Progenitor cell of endocrine pancreas (in vitro differentiated cells): Measurements from ENCODE around the gene CSKMT. TPM values are rescaled to one million over a fixed set of nuclear protein-coding genes. Genes with fewer than 3 reads are reported as not detected.
"Not testable (repeated sequence)": the region's sequence is repeated elsewhere in the genome, so short reads cannot be mapped to it uniquely, and the experiment has no call there.

Experiments used
- DNase-seq: peaks from one replicate; pipeline ENCODE4 v3.0.0; 2021; ENCODE audit warnings: low spot score; ENCODE audit not compliant: unreplicated experiment
- H3K27ac Mint-ChIP-seq: 2 replicates; pipeline ENCODE4 v1.8.0; 2021; ENCODE audit warnings: mild to moderate bottlenecking, moderate library complexity, mixed read lengths
- H3K27me3 Mint-ChIP-seq: 2 replicates; pipeline ENCODE4 v1.8.0; 2021; ENCODE audit warnings: mixed read lengths
- H3K36me3 Mint-ChIP-seq: 2 replicates; pipeline ENCODE4 v1.8.0; 2022; ENCODE audit warnings: mixed read lengths; ENCODE audit not compliant: insufficient read depth
- H3K4me1 Mint-ChIP-seq: 2 replicates; pipeline ENCODE4 v1.8.0; 2021; ENCODE audit warnings: low read depth, mixed read lengths
- H3K4me3 Mint-ChIP-seq: 2 replicates; pipeline ENCODE4 v1.8.0; 2021; ENCODE audit warnings: low read depth, mild to moderate bottlenecking, moderate library complexity, mixed read lengths
- H3K9me3 Mint-ChIP-seq: 2 replicates; pipeline ENCODE4 v1.8.0; 2021; ENCODE audit warnings: low read depth, mixed read lengths
- total RNA-seq: library from RNA; stranded (reverse); gene quantifications from 2 replicates; pipeline ENCODE4 v1.2.1, GENCODE V29; 2021
- TF ChIP-seq, protein P1 (sequence below): fragments of 200-600 bp; sonication (generic); IDR thresholded peaks from one replicate; pipeline ENCODE4 v1.5.0; 2021; ENCODE audit warnings: antibody characterized with exemption, mild to moderate bottlenecking; ENCODE audit not compliant: unreplicated experiment

Gene CSKMT
- total RNA-seq, 1 donor from 2014 or later, result 18.0 TPM

DNA sequence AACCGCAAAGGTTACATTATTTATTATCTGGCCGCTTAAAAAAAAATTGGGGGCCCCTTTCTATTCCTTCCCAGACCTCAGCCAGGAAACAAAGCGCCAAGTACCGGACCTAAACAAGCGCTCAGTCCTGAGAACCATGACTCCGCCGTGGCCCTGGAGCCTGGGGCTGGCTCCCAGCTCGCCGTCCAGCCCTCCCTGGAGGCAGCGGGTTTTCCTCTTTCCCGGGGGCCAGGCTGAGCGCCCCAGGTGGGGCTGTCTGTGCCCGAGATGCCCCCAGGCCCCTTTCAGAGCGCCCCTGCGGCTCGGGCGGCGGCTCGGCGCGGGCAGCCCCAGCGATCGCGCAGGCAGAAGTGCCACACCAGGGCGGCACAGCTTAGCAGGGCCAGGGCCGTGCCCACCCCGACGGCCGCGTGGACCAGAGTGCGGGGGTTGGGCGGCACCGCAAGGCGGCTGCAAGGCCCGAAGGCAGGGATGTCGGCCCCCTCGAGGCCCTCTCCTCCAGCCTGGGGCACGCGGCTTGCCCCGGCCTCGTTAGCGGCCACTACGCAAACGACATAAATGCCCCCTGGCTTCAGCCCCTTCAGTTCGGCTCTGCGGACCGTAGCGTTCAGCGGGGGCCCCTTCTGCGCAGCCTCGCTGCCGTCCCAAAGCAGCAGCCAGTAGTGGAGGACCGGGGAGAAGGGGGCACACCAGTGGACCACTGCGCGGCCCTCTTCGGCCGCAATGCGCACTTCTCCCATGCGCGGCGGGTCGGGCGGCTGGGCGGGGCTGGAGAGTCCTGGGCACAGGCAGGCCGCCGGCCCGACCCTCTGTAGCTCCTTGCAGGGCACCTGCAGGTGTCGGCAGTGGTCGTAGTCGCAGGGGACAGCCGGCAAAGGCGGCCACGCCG is 22.6 kb downstream of the CSKMT start:
- no peak for DNase-seq
- Mint-ChIP-seq H3K9me3 (no peaks in the 10 kb centered on the region), H3K27ac (no peak overlapping the region), H3K4me1 (no peaks in the 10 kb centered on the region), H3K36me3 (peaks cover 6% of the 10 kb centered on the region), H3K27me3 (no peaks in the 10 kb centered on the region), H3K4me3 (no peak overlapping the region)
- TF ChIP-seq, protein P1, sequence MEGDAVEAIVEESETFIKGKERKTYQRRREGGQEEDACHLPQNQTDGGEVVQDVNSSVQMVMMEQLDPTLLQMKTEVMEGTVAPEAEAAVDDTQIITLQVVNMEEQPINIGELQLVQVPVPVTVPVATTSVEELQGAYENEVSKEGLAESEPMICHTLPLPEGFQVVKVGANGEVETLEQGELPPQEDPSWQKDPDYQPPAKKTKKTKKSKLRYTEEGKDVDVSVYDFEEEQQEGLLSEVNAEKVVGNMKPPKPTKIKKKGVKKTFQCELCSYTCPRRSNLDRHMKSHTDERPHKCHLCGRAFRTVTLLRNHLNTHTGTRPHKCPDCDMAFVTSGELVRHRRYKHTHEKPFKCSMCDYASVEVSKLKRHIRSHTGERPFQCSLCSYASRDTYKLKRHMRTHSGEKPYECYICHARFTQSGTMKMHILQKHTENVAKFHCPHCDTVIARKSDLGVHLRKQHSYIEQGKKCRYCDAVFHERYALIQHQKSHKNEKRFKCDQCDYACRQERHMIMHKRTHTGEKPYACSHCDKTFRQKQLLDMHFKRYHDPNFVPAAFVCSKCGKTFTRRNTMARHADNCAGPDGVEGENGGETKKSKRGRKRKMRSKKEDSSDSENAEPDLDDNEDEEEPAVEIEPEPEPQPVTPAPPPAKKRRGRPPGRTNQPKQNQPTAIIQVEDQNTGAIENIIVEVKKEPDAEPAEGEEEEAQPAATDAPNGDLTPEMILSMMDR, result no peak

DNA sequence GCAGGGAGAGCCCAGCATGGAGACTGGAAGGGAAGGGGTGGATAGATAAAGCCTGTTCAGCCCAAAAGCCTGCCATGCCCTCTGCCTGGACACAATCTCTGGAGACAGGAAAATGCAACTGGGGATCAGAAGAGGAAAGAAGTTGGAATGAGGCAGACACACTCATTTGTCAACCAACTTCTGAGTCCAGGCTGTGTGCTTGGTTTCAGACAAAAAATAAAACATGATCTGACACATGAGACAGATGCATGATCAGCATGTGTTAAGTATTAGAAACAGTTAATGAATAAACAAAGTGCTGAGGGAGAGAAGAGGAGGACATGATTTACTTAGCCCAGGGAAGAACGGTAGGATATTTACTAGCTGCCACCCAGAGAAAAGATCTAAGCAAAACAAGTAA is 23.4 kb downstream of the CSKMT start:
- peaks cover 8% of the 10 kb centered on the region for H3K36me3 Mint-ChIP-seq
- no peaks in the 10 kb centered on the region for H3K4me1 Mint-ChIP-seq
- H3K27me3 Mint-ChIP-seq, result no peaks in the 10 kb centered on the region
- TF ChIP-seq, protein P1, result no peak
- H3K4me3 Mint-ChIP-seq, result no peak overlapping the region
- no peaks in the 10 kb centered on the region for H3K9me3 Mint-ChIP-seq
- DNase-seq, result no peak
- H3K27ac Mint-ChIP-seq, result peak overlapping the region; percentile 73

GRCh38 chr11:62689421-62690183 is 24.5 kb downstream of the CSKMT start, which contains the start of gene LRRN4CL:
Gene LRRN4CL, minus strand, starts transcription at chr11:62689530. Its CDS starts 1,022 bp downstream, at chr11:62688508.
- no peaks in the 10 kb centered on the region for H3K4me1 Mint-ChIP-seq
- peak within 1 kb of the TSS; percentile 77 for H3K27ac Mint-ChIP-seq
- H3K4me3 Mint-ChIP-seq, result no peak within 1 kb of the TSS
- DNase-seq, result no peak
- no peaks in the 10 kb centered on the region for H3K27me3 Mint-ChIP-seq
- H3K36me3 Mint-ChIP-seq, result peaks cover 8% of the 10 kb centered on the region
- TF ChIP-seq, protein P1, result no peak
- H3K9me3 Mint-ChIP-seq, result no peaks in the 10 kb centered on the region

DNA sequence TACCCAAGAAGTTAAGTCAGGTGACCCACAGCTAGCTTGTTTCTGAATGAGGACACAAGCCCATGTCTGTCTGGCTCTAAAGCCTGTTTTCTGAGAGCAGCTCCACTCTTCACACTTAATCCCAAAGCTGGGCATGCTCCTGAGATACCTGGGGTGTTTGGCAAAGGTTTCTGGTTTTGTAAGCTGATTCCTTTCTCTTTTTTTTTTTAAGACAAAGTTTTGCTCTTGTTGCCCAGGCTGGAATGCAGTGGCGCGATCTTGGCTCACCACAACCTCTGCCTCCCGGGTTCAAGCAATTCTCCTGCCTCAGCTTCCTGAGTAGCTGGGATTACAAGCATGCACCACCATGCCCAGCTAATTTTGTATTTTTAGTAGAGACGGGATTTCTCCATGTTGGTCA is 28.5 kb downstream of the CSKMT start:
- peaks cover 15% of the 10 kb centered on the region for H3K36me3 Mint-ChIP-seq
- not testable (repeated sequence) for H3K4me1 Mint-ChIP-seq, H3K27me3 Mint-ChIP-seq, H3K4me3 Mint-ChIP-seq, DNase-seq, H3K9me3 Mint-ChIP-seq, H3K27ac Mint-ChIP-seq

DNA sequence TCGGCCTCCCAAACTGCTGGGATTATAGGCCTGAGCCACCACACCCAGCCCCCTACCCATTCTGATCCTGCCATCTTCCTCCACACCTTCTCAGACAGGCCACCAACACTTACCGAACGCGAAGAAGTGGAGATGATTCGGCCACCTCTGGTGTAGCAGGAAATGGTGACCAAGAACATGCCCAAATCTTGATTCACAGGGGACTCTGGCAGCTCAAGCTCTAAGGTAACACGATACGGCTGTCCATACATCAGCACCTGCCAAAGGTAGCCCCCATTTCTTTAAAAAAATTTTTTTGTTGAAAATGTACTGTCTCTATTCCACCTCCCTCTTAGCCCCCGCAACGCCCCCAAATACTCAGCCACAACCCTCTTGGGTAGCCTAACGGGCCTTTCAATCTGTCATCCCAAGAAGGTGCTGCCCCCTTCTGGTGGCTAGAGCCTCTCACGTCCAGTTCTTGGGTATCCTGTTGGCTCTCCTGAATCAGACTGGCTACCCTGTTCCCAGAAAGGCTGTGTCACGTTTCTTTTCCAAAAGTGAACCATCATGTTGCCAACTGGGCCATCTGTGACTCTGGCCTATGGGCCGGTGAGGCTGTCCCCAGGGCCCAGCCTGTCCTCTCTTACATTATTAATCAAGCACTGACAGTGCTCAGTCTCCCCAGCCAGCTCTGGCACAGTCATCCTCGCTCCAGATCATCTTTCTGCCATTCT is 29.5 kb downstream of the CSKMT start:
- Mint-ChIP-seq H3K4me1 (no peaks in the 10 kb centered on the region), H3K4me3 (no peak overlapping the region), H3K9me3 (no peaks in the 10 kb centered on the region), H3K36me3 (peaks cover 16% of the 10 kb centered on the region), H3K27me3 (no peaks in the 10 kb centered on the region), H3K27ac (peak overlapping the region; percentile 17)
- DNase-seq, result peak; percentile 47
- TF ChIP-seq, protein P1, result peak; percentile 80
